22Rv1 (cell line): Measurements from ENCODE around the gene PGLYRP2.

Experiments used
- CTCF ChIP-seq: fragments of 450-650 bp; IDR thresholded peaks from 2 replicates; pipeline ENCODE4 v1.5.1; 2017; ENCODE audit warnings: mild to moderate bottlenecking
- ZFX ChIP-seq: fragments of 450-650 bp; IDR thresholded peaks from 2 replicates; pipeline ENCODE4 v1.6.1; 2017; ENCODE audit warnings: antibody characterized with exemption, borderline replicate concordance

GRCh38 chr19:15475611-15476010, 3.7 kb downstream of the PGLYRP2 start:
- TF ChIP-seq CTCF, result no peak
- no peak for TF ChIP-seq ZFX
